Liver (tissue), 9 donors: ENCODE data around the gene ZNF280A. TPM values are rescaled to one million over a fixed set of nuclear protein-coding genes. Genes with fewer than 3 reads are reported as not detected.

ENCODE experiments used
- DNase-seq: peaks from one replicate; pipeline ENCODE4 v3.0.0-alpha.2; 2017; ENCODE audit warnings: low spot score
- H3K27ac ChIP-seq, 2 donors: one replicate each; pipeline ENCODE4 v1.7.0; 2013; ENCODE audit warnings: inconsistent platforms in 2 of 2, low read length in 2 of 2, control low read depth in 1 of 2, low read depth in 1 of 2, mild to moderate bottlenecking in 1 of 2
- H3K27me3 ChIP-seq, 4 donors: one replicate each; pipeline versions ENCODE4 v1.6.1 to v1.7.0; 2013; ENCODE audit warnings: low read length in 3 of 4, inconsistent platforms in 1 of 4, mild to moderate bottlenecking in 1 of 4, moderate library complexity in 1 of 4; ENCODE audit not compliant: control insufficient read depth in 4 of 4, insufficient read depth in 4 of 4
- H3K36me3 ChIP-seq, 4 donors: one replicate each; pipeline versions ENCODE4 v1.6.1 to v1.7.0; 2013; ENCODE audit warnings: low read length in 3 of 4, mild to moderate bottlenecking in 3 of 4, low read depth in 1 of 4, moderate library complexity in 1 of 4; ENCODE audit not compliant: control insufficient read depth in 4 of 4, insufficient read depth in 3 of 4
- H3K4me1 ChIP-seq, 4 donors: one replicate each; pipeline versions ENCODE4 v1.6.1 to v1.7.0; 2013; ENCODE audit warnings: low read length in 3 of 4, mild to moderate bottlenecking in 3 of 4, moderate library complexity in 1 of 4; ENCODE audit not compliant: control insufficient read depth in 4 of 4, insufficient read depth in 4 of 4
- H3K4me3 ChIP-seq, 3 donors: one replicate each; pipeline versions ENCODE4 v1.6.1 to v1.7.0; 2013; ENCODE audit warnings: low read length in 3 of 3, control low read depth in 1 of 3, low read depth in 1 of 3, mild to moderate bottlenecking in 1 of 3
- H3K9ac ChIP-seq, 2 donors: one replicate each; pipeline ENCODE4 v1.7.0; 2013; ENCODE audit warnings: low read length in 2 of 2, mild to moderate bottlenecking in 2 of 2, moderate library complexity in 2 of 2, control low read depth in 1 of 2, low read depth in 1 of 2
- H3K9me3 ChIP-seq, 4 donors: one replicate each; pipeline versions ENCODE4 v1.6.1 to v1.7.0; 2013; ENCODE audit warnings: low read length in 3 of 4; ENCODE audit not compliant: control insufficient read depth in 4 of 4
- ATF3 ChIP-seq: IDR thresholded peaks from 2 replicates; pipeline ENCODE4 v1.6.1; 2016; ENCODE audit warnings: antibody characterized with exemption
- CTCF ChIP-seq: fragments of 150-350 bp; IDR thresholded peaks from 2 replicates; pipeline ENCODE4 v1.5.1; 2017; ENCODE audit warnings: improper control_type of control experiment, low read depth, low read length; ENCODE audit not compliant: missing input control
- EGR1 ChIP-seq, 2 donors: IDR thresholded peaks; 2 replicates each; pipeline ENCODE4 v1.6.1; 2016 to 2018; ENCODE audit warnings: antibody characterized with exemption in 2 of 2, low read depth in 2 of 2
- FOXA1 ChIP-seq: IDR thresholded peaks from 2 replicates; pipeline ENCODE4 v1.6.1; 2016; ENCODE audit warnings: antibody characterized with exemption
- FOXA2 ChIP-seq: IDR thresholded peaks from 2 replicates; pipeline ENCODE4 v1.6.1; 2016; ENCODE audit warnings: antibody characterized with exemption
- HNF4A ChIP-seq, 2 donors: conservative IDR thresholded peaks; 2 replicates each; pipeline ENCODE4 v1.6.1; 2016; ENCODE audit warnings: antibody characterized with exemption in 2 of 2, mild to moderate bottlenecking in 2 of 2
- NR2F2 ChIP-seq: IDR thresholded peaks from 2 replicates; pipeline ENCODE4 v1.6.1; 2016; ENCODE audit warnings: antibody characterized with exemption
- RAD21 ChIP-seq, 2 donors: IDR thresholded peaks; 2 replicates each; pipeline ENCODE4 v1.6.1; 2016; ENCODE audit warnings: antibody characterized with exemption in 2 of 2, mild to moderate bottlenecking in 2 of 2
- REST ChIP-seq: IDR thresholded peaks from 2 replicates; pipeline ENCODE4 v1.6.1; 2016; ENCODE audit warnings: antibody characterized with exemption, mild to moderate bottlenecking
- RXRA ChIP-seq, 2 donors: IDR thresholded peaks; 2 replicates each; pipeline ENCODE4 v1.6.1; 2017 to 2018; ENCODE audit warnings: antibody characterized with exemption in 2 of 2, mild to moderate bottlenecking in 1 of 2
- SP1 ChIP-seq: IDR thresholded peaks from 2 replicates; pipeline ENCODE4 v1.6.1; 2018; ENCODE audit warnings: antibody characterized with exemption, mild to moderate bottlenecking
- TAF1 ChIP-seq: conservative IDR thresholded peaks from 2 replicates; pipeline ENCODE4 v1.6.1; 2016; ENCODE audit warnings: antibody characterized with exemption, mild to moderate bottlenecking
- YY1 ChIP-seq: IDR thresholded peaks from 2 replicates; pipeline ENCODE4 v1.6.1; 2016; ENCODE audit warnings: antibody characterized with exemption, mild to moderate bottlenecking
- WGBS: extraction: QIAGEN DNeasy Blood & Tissue Kit; methylation state at CpG from one replicate; pipeline ENCODE4 v1.1.7; 2013; 5-methylcytosine and 5-hydroxymethylcytosine counted together
- polyA plus RNA-seq, 2 donors: library from polyadenylated mRNA; stranded (reverse) in 1 of 2; unstranded in 1 of 2; fragments of 200-250 nt in 1 of 2; fragments of >200 nt in 1 of 2; fragmentation: Nextera tagmentation in 1 of 2; extraction: Ambion mirVana in 1 of 2; gene quantifications; one replicate each; pipeline versions ENCODE4 v1.2.1 to v1.2.3, GENCODE V29; 2013 to 2015
- total RNA-seq, 2 donors: library from RNA; depleted of rRNA; stranded (reverse); fragments of >200 nt; gene quantifications; one replicate each; pipeline ENCODE4 v1.2.3, GENCODE V29; 2014
- donor health status: healthy.
- donor health status: healthy.
- donor health status: healthy.
- donor health status: healthy.
- donor health status: healthy.

The ZNF280A gene
- total and polyA plus RNA-seq, 4 donors = not detected

GRCh38 chr22:22555596-22555995, 35.5 kb upstream of the ZNF280A start (continued):
- no peak for TF ChIP-seq CTCF
- no peak for TF ChIP-seq YY1
- TF ChIP-seq EGR1 (IDR thresholded peaks at IDR 0.05; ENCODE audit: low read depth in 2 of 2) = no peak
- TF ChIP-seq TAF1 = no peak

- no peaks in the 10 kb centered on the region for H3K9me3 ChIP-seq
- no peaks in the 10 kb centered on the region for H3K36me3 ChIP-seq
- no peak overlapping the region for H3K27ac ChIP-seq
- TF ChIP-seq REST = no peak
- TF ChIP-seq NR2F2 = no peak
- TF ChIP-seq SP1 = no peak
- no peak for TF ChIP-seq FOXA2
- 51% methylated on average over 4 of the region's 4 CpGs for WGBS
- no peak for DNase-seq
- no peak overlapping the region for H3K9ac ChIP-seq
- no peaks in the 10 kb centered on the region for H3K4me1 ChIP-seq
- H3K27me3 ChIP-seq = no peaks in the 10 kb centered on the region
- H3K4me3 ChIP-seq = no peak overlapping the region
These were observed 34.7 kb upstream of the ZNF280A start for GRCh38 chr22:22554587-22555284.

- Histone ChIP-seq H3K9ac (no peak overlapping the region), H3K9me3 (no peaks in the 10 kb centered on the region), H3K27me3 (no peaks in the 10 kb centered on the region), H3K4me1 (no peaks in the 10 kb centered on the region), H3K27ac (no peak overlapping the region), H3K36me3 (no peaks in the 10 kb centered on the region), H3K4me3 (no peak overlapping the region)
- WGBS = 66% methylated on average over 8 of the region's 8 CpGs
- no peak for DNase-seq
- TF ChIP-seq CTCF (no peak), REST (no peak), RAD21 (IDR thresholded peaks at IDR 0.05) (no peak), ATF3 (no peak), NR2F2 (no peak), TAF1 (no peak), SP1 (no peak), RXRA (IDR thresholded peaks at IDR 0.05) (no peak), FOXA2 (no peak), FOXA1 (no peak), HNF4A (conservative IDR thresholded peaks at IDR 0.05) (no peak)
These were observed 33.9 kb upstream of the ZNF280A start for GRCh38 chr22:22553735-22554586.
